AG20443 (cell line): ENCODE results near the gene MAPK12.
A peak's percentile ranks its signal among the peaks of the same experiment; 100 is the strongest.

Experiments used
- DNase-seq: peaks from one replicate; pipeline ENCODE4 v3.0.0; 2012; ENCODE audit warnings: low spot score, mixed read lengths

Gene MAPK12

GRCh38 chr22:50252082-50253045 is 9.1 kb downstream of the MAPK12 start:
- peak; percentile 80 for DNase-seq

DNA sequence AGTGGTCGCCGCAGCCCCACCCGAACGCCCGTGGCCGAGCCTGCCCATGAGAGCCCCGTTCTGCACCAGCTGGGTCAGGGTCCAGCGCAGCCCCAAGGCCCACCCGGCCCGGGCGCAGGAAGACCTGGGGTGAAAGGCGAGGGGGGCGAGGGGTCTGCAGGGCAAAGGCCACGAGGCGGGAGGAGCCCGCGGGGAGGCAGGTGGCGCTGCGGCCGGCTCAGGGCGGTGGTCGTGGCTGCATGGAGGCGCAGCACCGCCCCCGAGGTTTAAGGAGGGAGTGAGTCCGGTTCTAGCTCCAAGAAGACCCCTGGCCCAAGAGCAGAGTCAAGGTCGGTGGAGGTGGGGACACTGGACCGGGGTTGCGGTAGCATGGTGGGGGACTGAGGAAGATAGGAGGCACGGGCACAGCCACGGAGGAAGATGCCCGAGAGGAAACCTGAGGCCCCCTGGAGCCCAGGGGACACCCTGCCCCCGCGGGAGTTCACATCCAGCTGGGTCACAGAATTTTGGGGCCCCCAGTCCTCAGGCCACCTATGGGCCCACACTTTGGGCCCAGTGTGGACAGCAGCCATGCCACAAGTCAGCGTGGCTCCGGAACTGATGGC is 9.9 kb downstream of the MAPK12 start:
- DNase-seq, result no peak

DNA sequence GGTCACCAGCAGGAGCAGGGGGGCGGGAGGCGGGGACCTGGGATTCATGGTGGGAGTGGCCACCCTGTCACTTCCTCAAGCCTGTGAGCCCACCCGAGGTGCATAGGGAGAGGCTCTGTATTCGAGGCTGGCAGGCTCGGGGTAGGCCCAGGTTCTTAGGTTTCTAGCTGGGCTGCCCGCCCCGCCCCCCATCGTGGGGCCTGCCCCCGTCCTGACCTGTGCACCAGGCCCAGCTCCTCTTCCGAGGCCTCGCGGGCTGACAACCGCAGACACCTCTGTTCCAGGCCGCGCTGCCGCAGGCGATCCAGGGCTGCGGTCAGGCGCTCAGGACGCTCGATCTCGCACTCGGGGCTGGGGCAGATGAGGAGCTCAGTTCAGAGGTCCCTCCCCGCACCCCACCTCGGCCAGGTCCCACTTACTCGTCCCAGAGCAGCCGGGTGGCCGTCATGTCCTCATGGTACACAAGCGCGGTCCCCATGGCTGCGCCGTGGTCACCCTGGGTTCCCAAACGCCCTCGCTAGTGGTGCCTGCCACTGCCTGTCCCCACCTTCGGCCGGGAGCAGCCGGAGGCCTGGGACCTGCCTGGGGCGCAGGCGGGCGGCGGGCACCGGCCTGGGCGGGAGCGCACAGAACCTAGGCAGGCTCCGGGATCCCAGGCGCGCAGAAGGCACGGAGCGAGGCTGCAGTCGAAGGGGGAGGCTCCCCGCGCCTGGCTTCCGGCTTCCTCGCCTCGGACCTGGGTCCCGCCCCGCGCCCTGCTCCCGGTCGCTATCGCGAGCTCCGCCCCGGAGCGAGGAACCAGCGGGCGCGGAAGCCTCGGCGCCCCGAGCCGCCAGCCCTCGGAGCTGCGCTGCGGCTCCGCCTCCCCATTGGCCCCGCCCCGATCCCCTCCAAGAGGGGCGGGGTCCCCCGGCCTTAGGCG is 10.7 kb downstream of the MAPK12 start, which contains the start of gene HDAC10:
TSS of gene HDAC10 (minus strand) at position 711 of the 922 bp plus-strand sequence. CDS start at position 478, 233 bp downstream.
- peak; percentile 94 for DNase-seq

DNA sequence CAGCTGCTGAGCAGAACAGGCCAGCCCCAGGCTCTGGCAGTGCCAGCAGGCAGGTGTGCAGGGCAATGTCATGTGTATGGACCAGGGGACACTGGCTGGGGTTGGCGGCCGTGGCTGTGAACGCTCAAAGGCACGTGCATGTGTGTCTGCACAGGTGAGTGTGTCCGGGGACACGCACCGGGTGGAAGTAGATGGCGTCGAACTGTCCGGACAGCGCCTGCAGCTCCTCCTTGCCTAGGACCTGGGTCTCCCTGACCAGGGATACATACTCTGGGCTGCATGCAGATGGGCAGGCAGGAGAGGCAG is 11.3 kb downstream of the MAPK12 start:
- no peak for DNase-seq

- DNase-seq, result no peak
Measured at GRCh38 chr22:50249341-50250248, 11.9 kb downstream of the MAPK12 start.

DNA sequence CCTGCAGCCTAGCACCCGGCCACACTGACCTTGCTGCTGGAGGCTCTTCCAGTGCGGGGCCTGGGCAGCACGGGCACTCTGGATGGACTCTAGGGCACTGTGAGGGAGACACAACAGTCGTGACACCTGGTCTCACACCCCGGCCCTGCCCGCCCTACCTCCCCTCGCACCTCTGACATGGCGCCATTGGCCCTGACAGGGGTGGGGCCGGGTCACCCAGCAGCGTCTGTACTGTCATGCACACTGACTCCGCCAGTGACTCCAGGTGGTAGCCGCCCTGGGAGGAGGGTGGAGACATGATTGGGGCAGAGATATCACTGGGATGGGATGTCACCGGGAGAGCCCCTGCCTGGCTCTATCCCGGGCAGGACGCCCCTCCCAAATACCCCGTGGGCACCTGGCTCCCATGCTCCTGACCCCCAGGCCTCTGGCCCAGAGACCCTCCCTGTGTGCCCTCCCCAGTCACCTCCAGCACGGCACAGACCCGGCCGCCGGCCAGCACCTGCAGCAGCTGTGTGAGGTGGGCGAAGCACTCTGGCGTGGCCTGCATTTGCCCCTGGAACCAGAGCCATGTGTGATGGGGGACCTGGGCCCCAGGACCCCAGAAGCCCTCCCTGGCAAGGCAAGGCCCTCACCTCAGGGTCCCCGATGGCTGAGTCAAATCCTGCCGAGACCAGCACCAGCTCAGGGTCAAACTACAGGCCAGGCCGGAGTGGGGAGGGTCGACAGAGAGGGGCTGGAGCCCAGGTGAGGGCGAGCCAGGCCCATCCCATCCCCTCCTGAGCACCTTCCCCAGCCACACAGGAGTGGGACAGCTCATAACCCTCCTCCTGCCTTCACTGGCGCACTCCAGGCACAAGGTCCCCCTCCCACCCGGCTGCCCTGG is 13.0 kb downstream of the MAPK12 start:
- DNase-seq, result no peak

DNA sequence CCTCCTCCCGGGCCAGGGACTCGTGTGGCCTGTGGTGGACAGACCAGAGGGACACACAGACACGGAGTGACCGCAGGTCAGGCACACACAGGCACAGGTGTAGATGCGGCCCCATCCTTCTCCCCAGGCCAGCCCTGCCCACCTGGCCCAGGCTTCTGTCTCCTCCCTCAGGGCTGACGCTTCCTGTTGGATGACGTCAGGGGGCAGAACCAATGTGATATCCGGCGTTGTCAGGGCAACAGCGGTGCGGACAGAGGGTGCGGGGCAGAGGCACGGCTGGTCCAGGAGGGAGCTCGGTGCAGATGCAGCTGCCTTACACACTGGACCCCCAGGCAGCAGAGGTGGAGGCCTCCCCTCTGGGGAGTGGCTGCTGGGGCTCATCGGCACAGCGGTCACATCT is 13.7 kb downstream of the MAPK12 start:
- DNase-seq, result peak; percentile 34

DNA sequence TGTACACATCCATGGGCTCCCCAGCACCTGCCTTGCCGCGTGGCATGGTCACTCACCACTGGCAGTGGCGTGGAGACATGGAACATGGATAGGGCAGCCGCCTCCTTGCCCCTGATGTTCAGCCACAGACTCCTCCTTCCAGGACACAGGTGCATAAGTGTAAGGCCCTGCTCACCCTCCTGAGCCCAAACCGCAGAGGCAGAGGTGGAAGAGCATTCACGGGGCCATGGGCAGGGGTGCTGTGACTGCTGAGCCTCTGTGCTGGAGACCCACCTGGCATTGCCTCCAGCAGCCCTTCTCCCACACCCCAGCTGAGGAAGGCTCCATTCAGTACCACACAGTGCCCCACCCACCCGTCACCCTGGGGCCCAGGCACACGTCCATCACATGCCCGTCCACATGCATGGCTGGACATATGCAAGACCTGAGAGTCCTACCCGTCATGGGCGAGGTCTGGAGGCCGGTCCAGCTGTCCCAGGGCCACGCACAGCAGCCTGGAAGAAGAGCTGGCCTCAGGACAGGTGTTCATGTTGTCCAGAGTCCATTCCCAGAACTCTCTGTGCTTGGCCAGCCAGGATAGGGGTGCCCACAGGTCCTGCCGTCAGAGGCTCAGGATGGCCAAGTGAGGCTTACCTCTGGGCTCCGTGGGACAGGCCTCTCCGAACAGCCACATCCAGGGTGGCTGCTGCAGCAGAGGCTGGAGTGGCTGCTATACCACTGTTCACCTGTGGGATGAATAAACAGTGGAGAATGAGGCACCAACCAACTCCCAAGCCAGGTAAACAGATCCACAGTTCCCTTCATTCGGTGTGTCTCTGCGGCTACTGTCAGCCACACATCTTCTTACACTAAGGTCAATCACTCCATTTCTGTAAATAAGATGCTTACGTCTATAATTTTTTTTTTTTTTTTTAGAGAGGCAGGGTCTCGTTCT is 15.0 kb downstream of the MAPK12 start:
- no peak for DNase-seq

DNA sequence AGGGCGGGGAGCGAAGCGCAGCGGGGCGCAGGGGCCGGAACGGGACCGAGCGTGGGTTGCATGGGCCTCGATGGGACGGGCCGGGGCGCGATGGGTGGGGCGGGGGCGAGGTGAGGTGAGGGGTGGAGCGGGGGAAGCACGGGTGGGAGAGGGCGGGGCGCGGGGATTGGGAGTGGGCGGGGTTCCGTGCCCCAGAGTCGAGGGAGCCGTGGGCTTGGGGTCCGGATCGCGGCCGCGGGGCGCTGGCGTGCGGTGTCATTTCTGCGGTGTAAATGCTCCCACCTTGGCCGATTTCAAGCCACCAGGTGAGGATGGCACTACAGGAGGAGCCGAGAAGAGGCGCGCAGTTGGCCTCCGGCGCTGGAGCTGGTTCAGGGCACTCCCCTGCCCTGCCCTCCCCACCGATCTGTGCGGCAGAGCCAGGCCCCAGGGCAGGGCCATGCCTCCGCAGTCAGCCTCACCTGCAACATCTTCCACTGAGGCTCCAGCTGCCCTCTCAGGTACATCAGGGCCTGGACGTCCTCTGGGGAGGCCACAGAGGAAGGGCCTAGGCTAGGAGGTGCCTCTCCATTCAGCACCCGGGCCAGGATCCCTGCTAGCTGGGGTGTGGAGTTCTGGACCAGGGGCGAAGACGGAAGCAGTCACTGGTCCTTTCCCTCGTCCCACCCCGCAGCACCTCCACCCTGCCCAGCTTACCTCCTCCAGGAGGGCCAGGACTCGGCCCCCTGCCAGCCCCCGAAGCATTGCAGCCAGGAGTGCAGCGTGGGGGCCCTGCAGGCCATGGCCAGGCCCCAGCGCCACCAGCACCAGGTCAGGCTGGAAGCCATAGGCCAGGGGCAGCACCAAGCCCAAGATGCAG is 16.0 kb downstream of the MAPK12 start:
- DNase-seq, result no peak

GRCh38 chr22:50244420-50245213 is 16.9 kb downstream of the MAPK12 start, which contains the start of gene TUBGCP6:
Gene TUBGCP6 (minus strand): TSS chr22:50245023. CDS start chr22:50244459, 564 bp downstream.
- peak; percentile 97 for DNase-seq

- DNase-seq, result no peak
Measured at GRCh38 chr22:50243685-50244419, 17.6 kb downstream of the MAPK12 start.

DNA sequence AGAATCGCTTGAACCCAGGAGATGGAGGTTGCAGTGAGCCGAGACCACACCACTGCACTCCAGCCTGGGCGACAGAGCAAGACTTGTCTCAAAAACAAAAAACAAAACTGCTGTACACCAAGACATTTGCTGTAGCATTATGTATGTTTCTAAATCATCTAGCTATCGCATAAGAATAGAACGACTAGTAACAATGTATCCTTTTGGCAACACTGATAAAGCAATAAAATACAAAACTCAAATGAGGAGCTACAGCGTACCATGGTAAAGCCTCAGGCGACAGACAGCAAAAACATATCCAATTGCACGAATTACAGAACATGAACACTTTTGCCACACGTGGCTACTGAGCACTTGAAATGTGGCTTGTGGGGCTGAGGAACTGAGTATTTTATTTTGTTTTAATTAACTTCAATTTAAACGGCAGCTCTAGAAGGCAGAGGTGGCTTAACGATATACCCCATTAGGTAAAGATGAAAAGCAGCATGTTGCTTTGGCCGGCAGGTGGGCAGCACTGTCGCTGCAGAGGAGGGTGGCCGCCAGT is 19.0 kb downstream of the MAPK12 start:
- no peak for DNase-seq

DNA sequence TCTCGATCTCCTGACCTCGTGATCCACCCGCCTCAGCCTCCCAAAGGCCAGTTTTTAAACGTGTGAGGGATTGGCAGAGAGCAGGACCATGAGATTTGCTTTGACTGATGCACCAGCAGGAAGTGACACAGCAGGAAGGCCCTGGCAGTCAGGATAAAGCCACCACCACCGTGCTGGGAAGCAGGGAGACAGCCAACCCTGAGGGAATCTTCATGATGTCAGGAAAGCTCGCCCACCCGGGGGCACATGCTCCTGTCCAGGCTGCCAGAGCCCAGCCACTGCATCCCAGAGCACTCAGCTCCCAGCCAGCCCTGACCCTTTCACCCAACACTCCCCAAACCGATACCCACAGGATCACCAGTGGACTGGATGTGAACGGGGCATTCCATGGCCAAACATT is 22.7 kb downstream of the MAPK12 start:
- no peak for DNase-seq

DNA sequence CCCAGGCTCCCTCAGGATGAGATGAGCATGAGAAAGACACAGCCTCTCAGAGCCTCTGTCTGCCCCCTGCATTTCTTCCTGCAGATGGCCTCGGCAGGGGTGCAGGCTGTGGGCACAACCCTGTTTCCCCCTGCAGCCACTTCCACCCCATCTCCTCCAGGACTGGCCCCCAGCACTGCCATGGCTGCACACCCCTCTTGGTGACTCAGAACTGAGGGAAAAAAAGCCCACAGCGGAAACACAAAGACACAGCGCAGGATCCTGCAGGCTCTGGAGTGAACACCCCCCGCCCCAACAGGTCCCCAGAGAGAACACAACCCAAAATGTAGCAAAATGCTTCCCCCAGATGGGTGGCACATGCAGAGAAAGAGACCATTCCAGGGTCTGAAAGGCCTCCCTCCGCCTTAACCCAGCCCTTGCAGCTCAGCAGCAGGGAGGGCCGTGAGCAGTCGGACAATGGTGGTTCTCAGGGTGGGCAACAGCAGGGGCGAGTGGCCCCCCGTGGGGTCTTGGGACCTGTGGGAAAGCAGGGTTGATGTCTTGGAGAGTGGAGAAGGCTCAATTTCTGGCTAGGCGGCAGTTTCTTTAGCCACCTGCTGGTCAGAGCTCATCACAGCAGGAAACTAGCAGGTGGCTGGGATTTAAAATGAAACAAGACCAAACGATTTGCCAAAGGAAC is 24.6 kb downstream of the MAPK12 start:
- DNase-seq, result no peak

GRCh38 chr22:50233223-50233622 is 28.3 kb downstream of the MAPK12 start:
- no peak for DNase-seq
